Measurements from ENCODE around the gene DOC2B. TPM values are rescaled to one million over a fixed set of nuclear protein-coding genes. Genes with fewer than 3 reads are reported as not detected.
A peak's percentile ranks its signal among the peaks of the same experiment; 100 is the strongest.
"Not testable (repeated sequence)": the region's sequence is repeated elsewhere in the genome, so short reads cannot be mapped to it uniquely, and the experiment has no call there.

DOC2B gene
- total and polyA plus RNA-seq, 5 experiments from 2014 or later = 0.05 TPM; not detected in 4

DNA sequence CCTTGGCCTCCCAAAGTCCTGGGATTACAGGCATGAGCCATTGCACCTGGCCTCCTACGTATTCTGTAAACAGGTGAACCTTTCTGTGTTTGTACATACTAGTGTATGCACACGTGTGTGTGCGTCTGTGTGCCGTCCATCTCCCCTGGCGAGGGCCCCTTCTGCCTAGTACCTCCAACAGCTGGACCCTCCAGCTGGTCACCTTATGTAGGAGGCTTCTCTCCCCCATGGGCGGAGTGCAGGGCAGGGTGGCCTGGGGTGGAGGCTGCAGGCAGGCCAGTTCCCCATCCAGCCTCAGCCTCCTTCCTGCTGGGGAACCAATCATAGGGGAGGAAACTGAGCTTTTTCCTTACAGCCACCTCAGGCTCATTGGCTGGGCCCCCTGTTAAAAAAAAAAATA lies 24.4 kb upstream of the DOC2B start:
- Mint-ChIP-seq H3K36me3 (peaks cover 0 to 4% (median 4%) of the 10 kb centered on the region in 3 donors), H3K4me3 (no peak overlapping the region), H3K27ac (peak overlapping the region in 1 of 10 donors; percentile 28), H3K27me3 (peaks cover 0 to 27% (median 6%) of the 10 kb centered on the region in 5 donors), H3K9me3 (peaks cover 0 to 17% (median 0%) of the 10 kb centered on the region in 9 donors), H3K4me1 (no peaks in the 10 kb centered on the region)
- ATAC-seq (no peak), DNase-seq (no peak)
- POLR2A ChIA-PET = no interaction called here

DNA sequence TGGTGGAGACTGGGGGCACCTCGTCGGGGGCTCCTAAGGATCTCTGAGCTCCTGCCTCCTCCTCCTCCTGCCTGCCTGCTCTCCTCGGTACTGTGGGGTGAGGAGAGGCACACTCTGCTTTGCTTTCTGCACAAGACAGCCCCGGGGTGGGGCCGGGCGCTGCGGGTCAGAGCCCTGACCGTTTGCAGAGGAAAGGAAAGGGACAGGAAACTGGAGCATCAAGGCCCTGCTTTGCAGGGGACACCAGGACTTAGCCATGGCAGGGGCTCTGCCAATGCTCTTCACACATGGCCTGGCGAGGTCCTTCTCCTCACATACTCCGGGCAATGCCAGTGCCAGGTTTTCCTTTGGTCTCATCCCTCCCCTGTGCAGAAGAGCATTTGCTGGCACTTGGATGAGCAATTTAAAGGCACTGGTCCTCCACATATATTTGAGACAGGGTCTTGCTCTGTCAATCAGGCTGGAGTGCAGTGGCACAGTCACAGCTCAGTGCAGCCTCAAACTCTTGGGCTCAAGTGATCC lies 23.8 kb upstream of the DOC2B start:
- no peaks in the 10 kb centered on the region for H3K4me1 Mint-ChIP-seq
- no peak for DNase-seq
- POLR2A ChIA-PET = no interaction called here
- H3K27ac Mint-ChIP-seq = no peak overlapping the region
- no peak for ATAC-seq
- H3K4me3 Mint-ChIP-seq = no peak overlapping the region
- H3K9me3 Mint-ChIP-seq = peaks cover 0 to 17% (median 0%) of the 10 kb centered on the region in 9 donors
- H3K36me3 Mint-ChIP-seq = peaks cover 0 to 4% (median 4%) of the 10 kb centered on the region in 3 donors
- H3K27me3 Mint-ChIP-seq = peaks cover 0 to 31% (median 6%) of the 10 kb centered on the region in 5 donors

DNA sequence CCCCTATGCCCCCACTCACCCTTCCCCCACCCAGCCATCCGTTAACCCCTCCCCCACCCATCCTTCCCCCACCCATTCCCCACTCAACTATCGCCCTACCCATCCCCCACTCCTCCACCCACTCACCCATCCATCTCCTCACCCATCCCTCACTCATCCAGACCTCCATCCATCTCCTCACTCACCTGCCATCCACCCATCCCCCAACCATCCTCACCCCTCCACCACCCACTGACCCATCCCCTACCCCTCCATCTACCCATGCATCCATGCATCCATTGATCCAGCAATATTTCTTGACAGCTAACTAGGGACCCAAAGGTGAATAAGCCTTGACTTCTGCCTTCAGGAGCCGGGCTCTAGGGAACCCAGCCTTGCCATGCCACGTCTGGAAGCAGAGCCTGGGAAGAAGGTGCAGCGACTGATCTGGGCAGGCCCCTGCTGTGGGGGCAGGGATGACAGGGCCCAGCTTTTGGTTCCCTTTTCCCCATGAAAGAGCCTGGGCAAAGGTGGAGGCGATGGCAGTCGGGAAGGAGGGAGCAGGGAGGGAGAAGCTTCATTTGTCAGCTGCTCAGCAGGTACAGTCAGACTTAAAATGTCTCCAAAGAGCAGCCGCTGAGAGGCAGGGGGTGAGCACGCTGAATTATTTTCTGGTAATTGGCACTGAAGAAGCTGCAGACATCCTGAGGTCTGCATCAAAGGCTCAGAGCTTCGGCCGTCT lies 23.1 kb upstream of the DOC2B start:
- peaks cover 0 to 13% (median 0%) of the 10 kb centered on the region in 9 donors for H3K9me3 Mint-ChIP-seq
- POLR2A ChIA-PET = no interaction called here
- H3K27ac Mint-ChIP-seq = no peak overlapping the region
- H3K27me3 Mint-ChIP-seq = peaks cover 0 to 36% (median 7%) of the 10 kb centered on the region in 5 donors
- no peak for ATAC-seq
- peaks cover 0 to 4% (median 4%) of the 10 kb centered on the region in 3 donors for H3K36me3 Mint-ChIP-seq
- no peak overlapping the region for H3K4me3 Mint-ChIP-seq
- H3K4me1 Mint-ChIP-seq = no peaks in the 10 kb centered on the region
- no peak for DNase-seq

DNA sequence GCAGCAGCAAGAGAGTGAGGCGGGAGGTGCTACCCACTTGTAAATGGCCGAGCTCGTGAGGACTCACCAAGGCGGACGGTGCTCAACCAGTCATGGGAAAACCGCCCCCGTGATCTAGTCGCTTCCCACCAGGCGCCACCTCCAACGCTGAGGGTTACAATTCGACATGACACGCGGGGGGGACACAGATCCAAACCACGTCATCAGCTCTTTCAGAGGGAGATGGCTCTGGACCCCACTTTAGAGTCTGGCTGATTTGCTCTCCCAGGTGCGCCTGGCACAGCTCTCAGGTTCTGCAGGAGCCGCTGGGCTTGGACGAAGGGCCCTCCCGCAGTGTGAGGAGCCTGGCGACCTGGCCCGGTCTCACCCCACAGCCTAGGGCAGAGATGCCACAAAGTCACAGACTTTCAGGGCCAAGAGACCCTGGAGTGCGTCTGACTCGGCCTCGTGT lies 21.1 kb upstream of the DOC2B start:
- Mint-ChIP-seq H3K9me3 (peaks cover 0 to 5% (median 0%) of the 10 kb centered on the region in 9 donors), H3K27ac (no peak overlapping the region), H3K4me3 (no peak overlapping the region), H3K36me3 (peaks cover 0 to 4% (median 0%) of the 10 kb centered on the region in 3 donors), H3K27me3 (peaks cover 3 to 34% (median 8%) of the 10 kb centered on the region in 5 donors), H3K4me1 (no peaks in the 10 kb centered on the region)
- ATAC-seq (no peak), DNase-seq (no peak)
- POLR2A ChIA-PET = no interaction called here

DNA sequence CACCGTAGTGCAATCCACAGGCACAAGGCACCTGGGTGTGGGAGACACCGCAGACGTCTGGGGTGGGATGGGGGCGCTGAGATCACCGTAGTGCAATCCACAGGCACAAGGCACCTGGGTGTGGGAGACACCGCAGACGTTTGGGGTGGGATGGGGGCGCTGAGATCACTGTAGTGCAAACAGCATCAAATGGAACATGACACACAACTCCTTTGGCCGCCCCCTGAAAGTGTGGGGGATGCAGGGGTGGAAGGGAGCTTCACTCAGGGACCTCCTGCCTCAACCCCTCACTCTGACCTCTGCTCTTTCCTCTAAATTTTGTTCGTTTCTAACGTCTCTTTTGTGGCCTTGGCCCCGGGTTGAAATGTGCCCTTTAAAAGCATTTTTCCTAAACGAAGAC lies 20.3 kb upstream of the DOC2B start:
- POLR2A ChIA-PET, H3K4me1 Mint-ChIP-seq, H3K36me3 Mint-ChIP-seq, H3K9me3 Mint-ChIP-seq, ATAC-seq, DNase-seq, H3K4me3 Mint-ChIP-seq, H3K27ac Mint-ChIP-seq: not testable (repeated sequence)
- H3K27me3 Mint-ChIP-seq = peaks cover 3 to 38% (median 8%) of the 10 kb centered on the region in 5 donors

DNA sequence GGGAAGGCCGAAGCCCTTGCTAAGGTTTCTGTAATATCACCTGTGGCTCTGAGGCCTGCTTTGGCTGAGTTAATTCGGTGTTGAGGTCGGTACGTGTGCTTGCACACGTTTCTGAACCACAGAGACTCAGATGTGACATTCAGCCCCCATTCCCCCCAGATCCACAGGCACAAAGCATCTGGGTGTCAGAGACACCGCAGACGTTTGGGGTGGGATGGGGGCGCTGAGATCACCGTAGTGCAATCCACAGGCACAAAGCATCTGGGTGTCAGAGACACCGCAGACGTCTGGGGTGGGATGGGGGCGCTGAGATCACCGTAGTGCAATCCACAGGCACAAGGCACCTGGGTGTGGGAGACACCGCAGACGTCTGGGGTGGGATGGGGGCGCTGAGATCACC lies 19.8 kb upstream of the DOC2B start:
- ATAC-seq, H3K27ac Mint-ChIP-seq, H3K36me3 Mint-ChIP-seq, H3K4me3 Mint-ChIP-seq, H3K4me1 Mint-ChIP-seq, DNase-seq, POLR2A ChIA-PET, H3K9me3 Mint-ChIP-seq: not testable (repeated sequence)
- H3K27me3 Mint-ChIP-seq = peaks cover 4 to 40% (median 8%) of the 10 kb centered on the region in 5 donors

DNA sequence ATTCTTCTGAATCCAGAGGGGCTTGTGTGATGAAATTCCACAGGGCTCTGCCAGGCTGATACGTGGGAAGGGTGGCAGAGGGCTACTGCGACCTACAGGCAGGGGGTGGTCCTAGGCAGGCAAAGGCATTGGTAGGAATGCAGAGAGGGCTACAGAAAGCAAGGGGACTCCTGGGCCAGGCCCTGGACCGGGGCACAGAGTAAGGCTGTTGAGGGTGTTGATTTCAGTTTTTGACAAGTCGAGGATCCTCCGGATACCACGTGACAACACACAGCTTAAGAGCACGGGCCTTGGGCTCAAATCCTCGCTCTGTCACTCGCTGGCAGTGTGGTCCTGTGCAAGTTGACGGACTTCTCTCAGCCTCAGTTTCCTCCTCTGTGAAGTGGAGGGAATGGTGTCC lies 19.1 kb upstream of the DOC2B start:
- ATAC-seq = no peak
- H3K9me3 Mint-ChIP-seq = no peaks in the 10 kb centered on the region
- peaks cover 0 to 4% (median 0%) of the 10 kb centered on the region in 3 donors for H3K36me3 Mint-ChIP-seq
- H3K4me3 Mint-ChIP-seq = no peak overlapping the region
- no peak for DNase-seq
- peak overlapping the region in 1 of 10 donors; percentile 37 for H3K27ac Mint-ChIP-seq
- POLR2A ChIA-PET = no interaction called here
- H3K4me1 Mint-ChIP-seq = no peaks in the 10 kb centered on the region
- H3K27me3 Mint-ChIP-seq = peaks cover 4 to 40% (median 8%) of the 10 kb centered on the region in 5 donors

DNA sequence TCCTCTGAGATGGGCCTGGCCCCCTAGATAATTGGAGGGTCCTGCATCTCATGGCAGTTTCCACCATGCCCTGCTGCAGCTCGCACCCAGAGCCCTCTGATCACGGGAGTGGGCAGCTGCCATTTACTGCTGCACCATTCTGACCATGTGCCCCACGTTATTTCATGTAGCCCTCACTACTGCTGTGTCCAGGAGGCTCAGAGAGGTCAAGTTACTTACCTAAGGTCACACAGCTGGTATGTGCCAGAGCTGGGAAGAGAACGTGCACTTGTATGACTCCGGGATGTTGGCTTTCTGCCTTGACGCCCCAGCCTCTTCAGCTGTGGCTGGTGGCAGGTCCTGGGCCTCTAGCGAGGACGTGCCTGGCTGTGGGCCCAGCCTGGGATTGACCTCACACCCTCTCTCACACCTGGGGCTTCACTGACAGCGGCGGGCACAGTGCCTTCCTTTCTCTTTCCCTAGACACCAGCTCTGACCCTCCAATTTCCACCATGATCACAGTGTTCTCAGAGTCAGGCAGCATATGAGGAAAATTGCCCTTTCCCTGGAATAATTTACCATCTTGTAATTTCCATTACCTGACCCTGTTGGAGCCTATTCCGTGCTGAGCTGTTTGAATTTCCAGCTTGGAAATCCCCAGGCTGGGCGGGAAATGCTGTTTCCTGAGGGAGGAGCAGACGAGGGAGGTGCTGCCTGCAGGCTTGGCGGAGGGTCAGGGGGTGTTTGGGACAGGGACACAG lies 18.5 kb upstream of the DOC2B start:
- Mint-ChIP-seq H3K36me3 (peaks cover 0 to 4% (median 0%) of the 10 kb centered on the region in 3 donors), H3K4me3 (no peak overlapping the region), H3K4me1 (no peaks in the 10 kb centered on the region), H3K27ac (peak overlapping the region in 1 of 10 donors; percentile 49), H3K27me3 (peaks cover 4 to 40% (median 8%) of the 10 kb centered on the region in 5 donors), H3K9me3 (no peaks in the 10 kb centered on the region)
- ATAC-seq (no peak), DNase-seq (no peak)
- POLR2A ChIA-PET = no interaction called here

DNA sequence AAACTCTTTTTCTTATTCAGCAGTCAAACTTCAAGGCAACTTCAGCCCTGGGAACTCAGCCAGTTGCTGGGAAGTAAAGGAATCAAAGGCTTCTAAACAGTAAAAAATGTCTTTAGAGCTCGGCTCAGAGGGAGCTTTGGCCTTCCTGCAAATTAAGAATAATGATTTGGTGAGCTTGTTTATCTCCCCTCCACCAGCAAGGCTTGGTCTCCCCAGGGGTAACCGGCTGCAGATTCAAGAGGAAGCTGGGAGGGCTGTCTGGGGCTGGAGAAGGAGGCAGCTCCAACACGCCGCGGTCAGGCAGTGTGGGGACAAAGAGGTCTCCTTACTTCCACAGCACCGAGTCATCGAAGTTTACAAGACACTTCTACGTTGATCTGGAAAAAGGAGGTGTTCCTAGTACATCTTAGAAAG lies 17.7 kb upstream of the DOC2B start:
- peaks cover 4 to 40% (median 8%) of the 10 kb centered on the region in 5 donors for H3K27me3 Mint-ChIP-seq
- no peak overlapping the region for H3K4me3 Mint-ChIP-seq
- H3K9me3 Mint-ChIP-seq = no peaks in the 10 kb centered on the region
- H3K36me3 Mint-ChIP-seq = peaks cover 0 to 4% (median 0%) of the 10 kb centered on the region in 3 donors
- POLR2A ChIA-PET = interaction anchor here (0.6 kb wide), 1 partner anchor 129 kb away, joined by 3 read pairs; no protein-coding TSS in a partner anchor
- ATAC-seq (no peak), DNase-seq (no peak)
- H3K4me1 Mint-ChIP-seq = no peaks in the 10 kb centered on the region
- no peak overlapping the region for H3K27ac Mint-ChIP-seq

DNA sequence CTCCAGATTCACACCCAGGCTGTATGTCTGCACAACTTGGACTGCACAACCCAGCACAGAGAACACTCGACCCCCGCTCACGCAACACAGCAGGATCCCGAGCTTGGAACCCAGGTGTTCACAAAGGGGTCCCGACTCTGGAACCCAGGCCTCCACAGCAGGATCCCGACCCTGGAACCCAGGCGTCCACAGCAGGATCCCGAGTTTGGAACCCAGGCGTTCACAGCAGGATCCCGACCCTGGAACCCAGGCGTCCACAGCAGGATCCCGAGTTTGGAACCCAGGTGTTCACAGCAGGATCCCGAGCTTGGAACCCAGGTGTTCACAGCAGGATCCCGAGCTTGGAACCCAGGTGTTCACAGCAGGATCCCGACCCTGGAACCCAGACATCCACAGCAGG lies 16.8 kb upstream of the DOC2B start:
- peaks cover 0 to 38% (median 8%) of the 10 kb centered on the region in 5 donors for H3K27me3 Mint-ChIP-seq
- DNase-seq, H3K9me3 Mint-ChIP-seq, H3K36me3 Mint-ChIP-seq, ATAC-seq, H3K4me1 Mint-ChIP-seq, H3K4me3 Mint-ChIP-seq, POLR2A ChIA-PET: not testable (repeated sequence)
- H3K27ac Mint-ChIP-seq = peak overlapping the region in 1 of 10 donors; percentile 65

DNA sequence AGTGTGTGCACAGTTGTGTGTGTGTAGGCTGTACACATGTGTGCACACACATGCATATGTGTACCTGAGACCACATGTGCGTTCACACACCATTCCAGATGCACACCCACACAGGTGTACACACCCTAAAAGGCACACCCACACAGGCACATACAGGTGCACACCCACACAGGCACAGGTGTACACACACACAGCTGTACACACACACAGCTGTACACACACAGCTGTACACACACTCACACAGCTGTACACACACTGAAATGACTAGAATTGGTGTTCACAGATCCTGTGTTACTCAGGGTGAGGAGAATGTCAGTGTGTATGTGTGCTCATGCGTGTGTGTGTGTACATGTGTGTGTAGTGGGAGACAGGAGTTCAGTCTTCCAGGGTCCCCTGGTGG lies 15.9 kb upstream of the DOC2B start:
- Mint-ChIP-seq H3K4me1 (peaks cover 0 to 1% (median 0%) of the 10 kb centered on the region in 4 donors), H3K27me3 (peaks cover 0 to 37% (median 8%) of the 10 kb centered on the region in 5 donors), H3K9me3 (no peaks in the 10 kb centered on the region), H3K36me3 (peaks cover 0 to 4% (median 0%) of the 10 kb centered on the region in 3 donors), H3K4me3 (no peak overlapping the region), H3K27ac (no peak overlapping the region)
- no peak for ATAC-seq
- DNase-seq = no peak
- POLR2A ChIA-PET = no interaction called here

DNA sequence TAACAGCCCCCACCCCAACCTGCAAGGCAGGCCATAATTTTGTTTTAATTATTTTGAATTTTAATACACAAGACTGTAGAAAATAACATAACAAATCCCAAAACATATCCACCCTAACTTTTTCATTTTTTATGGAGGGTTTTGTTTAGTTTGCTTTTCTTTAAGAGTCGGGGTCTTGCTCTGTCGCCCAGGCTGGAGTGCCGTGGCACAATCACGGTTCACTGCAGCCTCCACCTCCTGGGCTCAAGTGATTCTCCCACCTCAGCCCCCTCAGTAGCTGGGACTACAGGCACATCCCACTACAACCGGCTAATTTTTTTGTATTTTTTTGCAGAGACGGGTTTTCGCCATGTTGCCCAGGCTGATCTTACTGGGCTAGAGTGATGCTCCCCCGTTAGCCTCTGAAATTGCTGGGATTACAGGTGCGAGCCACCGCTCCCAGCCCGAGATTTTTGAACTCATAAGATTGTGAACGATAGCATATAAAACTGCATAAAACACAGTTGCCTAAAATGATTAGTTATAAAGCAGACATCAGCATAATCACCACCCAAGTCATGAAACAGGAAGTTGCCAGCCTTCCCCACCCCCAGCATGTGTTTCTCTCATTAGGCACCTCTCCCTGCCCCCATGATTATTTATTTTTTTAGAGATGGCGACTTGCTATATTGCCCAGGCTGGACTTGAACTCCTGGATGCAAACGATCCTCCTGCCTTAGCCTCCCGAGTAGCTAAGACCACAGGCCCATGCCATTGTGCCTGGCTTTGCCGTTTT lies 13.6 kb upstream of the DOC2B start:
- Mint-ChIP-seq H3K27ac (peak overlapping the region in 1 of 10 donors; percentile 22), H3K9me3 (no peaks in the 10 kb centered on the region), H3K4me3 (no peak overlapping the region), H3K36me3 (peaks cover 0 to 4% (median 0%) of the 10 kb centered on the region in 3 donors), H3K27me3 (peaks cover 0 to 29% (median 8%) of the 10 kb centered on the region in 5 donors), H3K4me1 (peaks cover 0 to 1% (median 0%) of the 10 kb centered on the region in 4 donors)
- no peak for ATAC-seq
- no peak for DNase-seq
- POLR2A ChIA-PET = no interaction called here

All from naive thymus-derived CD8-positive, alpha-beta T cell (primary cell).